Activated T-cell treated with anti-CD3 and anti-CD28 coated beads, Interleukin-2, amount 50 U/mL, for 24 hours (primary cell): ENCODE measurements around the gene KCNAB2.

Source experiments
- DNase-seq: peaks from one replicate; pipeline ENCODE4 v3.0.0-alpha.2; 2020
- H3K27ac Mint-ChIP-seq: 2 replicates; pipeline ENCODE4 v1.8.0; 2020; ENCODE audit warnings: mild to moderate bottlenecking, mixed read lengths
- H3K27me3 Mint-ChIP-seq: 2 replicates; pipeline ENCODE4 v1.8.0; 2020; ENCODE audit warnings: mixed read lengths
- H3K36me3 Mint-ChIP-seq: 2 replicates; pipeline ENCODE4 v1.8.0; 2020; ENCODE audit warnings: low read depth, mixed read lengths
- H3K4me1 Mint-ChIP-seq: 2 replicates; pipeline ENCODE4 v1.8.0; 2020; ENCODE audit warnings: low read depth, mixed read lengths
- H3K4me3 Mint-ChIP-seq: 2 replicates; pipeline ENCODE4 v1.8.0; 2020; ENCODE audit warnings: mild to moderate bottlenecking, moderate library complexity, mixed read lengths
- H3K9me3 Mint-ChIP-seq: 2 replicates; pipeline ENCODE4 v1.8.0; 2020; ENCODE audit warnings: mixed read lengths

Gene KCNAB2

GRCh38 chr1:6034750-6035096 lies 11.0 kb upstream of the KCNAB2 start:
- no peak for DNase-seq
- Mint-ChIP-seq H3K9me3 (no peaks in the 10 kb centered on the region), H3K4me1 (peaks cover 82% of the 10 kb centered on the region), H3K36me3 (peaks cover 96% of the 10 kb centered on the region), H3K4me3 (no peak overlapping the region), H3K27ac (peak overlapping the region; percentile 80), H3K27me3 (no peaks in the 10 kb centered on the region)

GRCh38 chr1:6035303-6035702 lies 10.4 kb upstream of the KCNAB2 start:
- H3K4me1 Mint-ChIP-seq: peaks cover 76% of the 10 kb centered on the region
- peak overlapping the region; percentile 80 for H3K27ac Mint-ChIP-seq
- peaks cover 96% of the 10 kb centered on the region for H3K36me3 Mint-ChIP-seq

GRCh38 chr1:6035719-6036118 lies 10.0 kb upstream of the KCNAB2 start:
- peaks cover 72% of the 10 kb centered on the region for H3K4me1 Mint-ChIP-seq
- DNase-seq: no peak
- H3K27me3 Mint-ChIP-seq: no peaks in the 10 kb centered on the region
- no peaks in the 10 kb centered on the region for H3K9me3 Mint-ChIP-seq
- H3K36me3 Mint-ChIP-seq: peaks cover 95% of the 10 kb centered on the region
- H3K4me3 Mint-ChIP-seq: no peak overlapping the region
- H3K27ac Mint-ChIP-seq: peak overlapping the region; percentile 56

More at GRCh38 chr1:6035303-6035702, 10.4 kb upstream of the KCNAB2 start:
- Mint-ChIP-seq H3K27me3 (no peaks in the 10 kb centered on the region), H3K4me3 (no peak overlapping the region), H3K9me3 (no peaks in the 10 kb centered on the region)
- DNase-seq: no peak

GRCh38 chr1:6037338-6037762 lies 8.3 kb upstream of the KCNAB2 start:
- Mint-ChIP-seq H3K4me1 (peaks cover 57% of the 10 kb centered on the region), H3K27ac (peak overlapping the region; percentile 81), H3K4me3 (no peak overlapping the region)

GRCh38 chr1:6038603-6039002 lies 7.1 kb upstream of the KCNAB2 start:
- no peak for DNase-seq
- Mint-ChIP-seq H3K4me3 (no peak overlapping the region), H3K27me3 (no peaks in the 10 kb centered on the region), H3K27ac (no peak overlapping the region), H3K9me3 (no peaks in the 10 kb centered on the region), H3K4me1 (peaks cover 45% of the 10 kb centered on the region), H3K36me3 (peaks cover 94% of the 10 kb centered on the region)

More at GRCh38 chr1:6037338-6037762, 8.3 kb upstream of the KCNAB2 start:
- no peak for DNase-seq
- H3K27me3 Mint-ChIP-seq: no peaks in the 10 kb centered on the region
- no peaks in the 10 kb centered on the region for H3K9me3 Mint-ChIP-seq
- H3K36me3 Mint-ChIP-seq: peaks cover 95% of the 10 kb centered on the region

GRCh38 chr1:6039031-6039430 lies 6.7 kb upstream of the KCNAB2 start:
- H3K36me3 Mint-ChIP-seq: peaks cover 95% of the 10 kb centered on the region
- no peak overlapping the region for H3K27ac Mint-ChIP-seq
- H3K9me3 Mint-ChIP-seq: no peaks in the 10 kb centered on the region
- peaks cover 41% of the 10 kb centered on the region for H3K4me1 Mint-ChIP-seq
- DNase-seq: no peak
- no peaks in the 10 kb centered on the region for H3K27me3 Mint-ChIP-seq
- H3K4me3 Mint-ChIP-seq: no peak overlapping the region

GRCh38 chr1:6040444-6040843 lies 5.2 kb upstream of the KCNAB2 start:
- Mint-ChIP-seq H3K9me3 (no peaks in the 10 kb centered on the region), H3K27ac (no peak overlapping the region), H3K27me3 (no peaks in the 10 kb centered on the region), H3K36me3 (peaks cover 95% of the 10 kb centered on the region), H3K4me1 (peaks cover 31% of the 10 kb centered on the region), H3K4me3 (no peak overlapping the region)
- no peak for DNase-seq

- Mint-ChIP-seq H3K27ac (no peak overlapping the region), H3K36me3 (peaks cover 95% of the 10 kb centered on the region), H3K9me3 (no peaks in the 10 kb centered on the region), H3K4me3 (no peak overlapping the region), H3K27me3 (no peaks in the 10 kb centered on the region), H3K4me1 (peaks cover 26% of the 10 kb centered on the region)
- no peak for DNase-seq
Observed at GRCh38 chr1:6040861-6041415, 4.8 kb upstream of the KCNAB2 start.

GRCh38 chr1:6041432-6042062 lies 4.1 kb upstream of the KCNAB2 start:
- Mint-ChIP-seq H3K36me3 (peaks cover 95% of the 10 kb centered on the region), H3K4me3 (no peak overlapping the region), H3K27me3 (no peaks in the 10 kb centered on the region), H3K9me3 (no peaks in the 10 kb centered on the region), H3K27ac (peak overlapping the region; percentile 37), H3K4me1 (peaks cover 20% of the 10 kb centered on the region)
- DNase-seq: peak; percentile 49

GRCh38 chr1:6043561-6043960 lies 2.1 kb upstream of the KCNAB2 start:
- H3K9me3 Mint-ChIP-seq: no peaks in the 10 kb centered on the region

GRCh38 chr1:6044481-6045109 lies 1.1 kb upstream of the KCNAB2 start:
- peak overlapping the region; percentile 16 for H3K27ac Mint-ChIP-seq
- H3K4me1 Mint-ChIP-seq: peaks cover 14% of the 10 kb centered on the region
- H3K36me3 Mint-ChIP-seq: peaks cover 93% of the 10 kb centered on the region
- DNase-seq: no peak
- no peaks in the 10 kb centered on the region for H3K9me3 Mint-ChIP-seq
- no peak overlapping the region for H3K4me3 Mint-ChIP-seq
- H3K27me3 Mint-ChIP-seq: no peaks in the 10 kb centered on the region

More at GRCh38 chr1:6043561-6043960, 2.1 kb upstream of the KCNAB2 start:
- Mint-ChIP-seq H3K4me1 (peaks cover 14% of the 10 kb centered on the region), H3K4me3 (no peak overlapping the region), H3K36me3 (peaks cover 96% of the 10 kb centered on the region), H3K27me3 (no peaks in the 10 kb centered on the region), H3K27ac (no peak overlapping the region)
- DNase-seq: no peak

GRCh38 chr1:6045110-6045502 lies 582 bp upstream of the KCNAB2 start:
- no peak overlapping the region for H3K4me3 Mint-ChIP-seq
- peak overlapping the region; percentile 11 for H3K27ac Mint-ChIP-seq
- H3K27me3 Mint-ChIP-seq: no peaks in the 10 kb centered on the region
- peaks cover 13% of the 10 kb centered on the region for H3K4me1 Mint-ChIP-seq
- DNase-seq: no peak
- H3K36me3 Mint-ChIP-seq: peaks cover 91% of the 10 kb centered on the region
- no peaks in the 10 kb centered on the region for H3K9me3 Mint-ChIP-seq

- Mint-ChIP-seq H3K4me3 (no peak overlapping the region), H3K36me3 (peaks cover 92% of the 10 kb centered on the region), H3K4me1 (peaks cover 13% of the 10 kb centered on the region)
Observed at GRCh38 chr1:6046279-6046678, 591 bp downstream of the KCNAB2 start.

GRCh38 chr1:6048179-6048867 lies 2.6 kb downstream of the KCNAB2 start:
- no peak overlapping the region for H3K4me3 Mint-ChIP-seq
- peaks cover 13% of the 10 kb centered on the region for H3K4me1 Mint-ChIP-seq
- DNase-seq: no peak
- H3K27ac Mint-ChIP-seq: peak overlapping the region; percentile 46
- peaks cover 91% of the 10 kb centered on the region for H3K36me3 Mint-ChIP-seq
- no peaks in the 10 kb centered on the region for H3K27me3 Mint-ChIP-seq
- H3K9me3 Mint-ChIP-seq: no peaks in the 10 kb centered on the region

More at GRCh38 chr1:6046279-6046678, 591 bp downstream of the KCNAB2 start:
- H3K9me3 Mint-ChIP-seq: no peaks in the 10 kb centered on the region
- H3K27ac Mint-ChIP-seq: peak overlapping the region; percentile 38
- no peak for DNase-seq
- H3K27me3 Mint-ChIP-seq: no peaks in the 10 kb centered on the region

GRCh38 chr1:6049419-6049818 lies 3.7 kb downstream of the KCNAB2 start:
- no peak overlapping the region for H3K4me3 Mint-ChIP-seq
- H3K9me3 Mint-ChIP-seq: no peaks in the 10 kb centered on the region
- H3K4me1 Mint-ChIP-seq: peaks cover 15% of the 10 kb centered on the region
- H3K27ac Mint-ChIP-seq: peak overlapping the region; percentile 70
- H3K27me3 Mint-ChIP-seq: no peaks in the 10 kb centered on the region
- peaks cover 91% of the 10 kb centered on the region for H3K36me3 Mint-ChIP-seq
- DNase-seq: no peak
